ACHN (cell line): ENCODE results near the gene OTOS.

Experiments
- DNase-seq: peaks from one replicate; pipeline ENCODE4 v3.0.0-alpha.2; 2015
- in situ Hi-C: cut with HindIII; loops from 2 replicates; pipeline ENCODE4 v1.10.0; 2017; ENCODE audit warnings: low sequenced_read_pairs, low pct_ligation_motif_present, low pct_unique_long_range_greater_than_20kb

Gene OTOS

DNA sequence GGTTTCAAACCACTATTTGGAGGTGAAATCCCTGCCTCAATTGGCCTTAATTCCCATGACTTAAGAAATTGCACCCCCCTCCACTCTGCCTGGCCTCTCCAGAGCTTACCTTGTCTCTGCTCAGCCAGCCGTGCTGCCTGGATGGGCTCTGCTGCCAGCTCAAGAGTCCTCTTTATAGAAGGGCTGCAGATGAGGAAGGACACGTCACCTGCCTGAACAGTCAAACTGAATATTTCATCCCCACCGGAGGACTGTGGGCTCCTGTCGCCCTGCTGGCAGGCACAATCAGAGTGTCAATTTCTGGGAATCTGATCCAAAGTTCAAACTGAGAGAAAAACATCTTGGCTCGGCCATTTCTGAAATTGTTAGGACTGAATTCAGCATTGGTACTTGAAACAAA lies at the start of gene OTOS:
OTOS (minus strand) TSS at position 148 of the 400 bp plus-strand sequence. CDS start 332 bp downstream, outside the sequence.
- no peak for DNase-seq
- in situ Hi-C loops: no loop called here

DNA sequence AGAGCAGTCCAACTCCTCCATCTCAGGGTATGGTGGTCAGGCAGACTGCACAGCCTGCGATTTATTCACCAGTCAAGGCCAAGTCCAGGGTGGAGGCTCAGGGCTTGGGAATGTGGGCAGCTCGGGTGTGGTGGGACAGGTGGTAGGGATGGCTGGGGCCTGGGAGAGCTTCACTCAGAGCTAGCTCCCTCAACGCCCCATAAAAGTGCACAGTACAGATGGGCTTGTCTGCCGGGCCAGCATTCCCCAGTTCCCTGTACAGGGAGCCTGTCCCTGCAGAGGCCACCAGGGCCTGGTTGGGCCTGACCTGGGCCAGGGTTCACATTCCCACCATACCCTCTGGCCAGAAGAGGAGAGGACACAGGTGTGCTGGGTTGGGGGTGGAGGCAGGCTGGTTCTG lies 49.2 kb upstream of the OTOS start:
- in situ Hi-C loops: no loop called here
- DNase-seq: no peak

DNA sequence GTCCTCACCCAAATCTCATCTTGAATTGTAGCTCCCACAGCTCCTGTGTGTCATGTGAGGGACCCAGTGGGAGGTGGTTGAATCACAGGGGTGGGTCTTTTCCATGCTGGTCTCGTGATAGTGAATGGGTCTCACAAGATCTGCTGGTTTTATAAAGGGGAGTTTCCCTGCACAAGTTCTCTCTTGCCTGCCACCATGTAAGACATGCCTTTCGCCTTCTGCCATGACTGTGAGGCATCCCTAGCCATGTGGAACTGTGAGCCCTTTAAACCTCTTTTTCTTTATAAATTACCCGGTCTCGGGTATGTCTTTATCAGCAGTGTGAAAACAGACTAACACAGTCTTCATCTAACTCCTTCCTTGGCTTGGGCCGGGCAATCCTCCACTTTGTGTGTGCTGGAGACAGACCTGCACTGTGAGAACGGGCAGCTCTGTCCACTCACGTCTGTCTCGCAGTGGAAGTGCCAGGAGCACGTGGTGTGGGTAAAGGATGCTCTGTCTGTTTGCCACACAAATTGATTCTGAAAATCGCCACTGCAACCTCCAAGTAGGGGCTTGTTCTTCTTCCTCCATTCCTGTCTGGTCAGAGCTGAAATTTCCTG lies 47.6 kb upstream of the OTOS start:
- in situ Hi-C loops: no loop called here
- no peak for DNase-seq

DNA sequence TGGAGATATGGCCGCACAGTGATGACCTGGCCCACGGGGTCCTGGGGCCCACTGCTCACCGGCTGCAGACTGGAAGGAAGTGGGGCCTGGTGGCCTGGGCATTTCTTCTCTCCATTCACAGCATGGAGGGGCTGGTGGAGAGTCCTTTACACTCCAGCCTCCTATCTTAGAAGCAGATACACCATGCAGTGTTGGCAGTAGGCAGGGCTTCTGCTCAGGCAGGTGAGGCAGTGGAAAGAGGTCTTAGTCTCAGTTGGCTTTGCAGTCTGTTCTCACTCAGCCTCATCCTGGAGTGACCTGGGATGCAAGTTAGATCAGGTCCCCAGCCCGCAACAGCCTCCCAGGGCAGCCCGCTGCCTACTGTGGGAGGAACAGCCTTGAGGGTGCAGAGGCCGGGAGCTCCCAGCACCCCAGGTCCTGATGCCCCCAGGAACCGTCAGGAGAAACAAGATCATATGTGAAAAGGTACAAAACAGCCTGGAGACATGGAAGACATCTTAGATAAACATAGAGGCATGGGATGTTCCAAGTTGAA lies 45.8 kb upstream of the OTOS start:
- no peak for DNase-seq
- in situ Hi-C loops: no loop called here

DNA sequence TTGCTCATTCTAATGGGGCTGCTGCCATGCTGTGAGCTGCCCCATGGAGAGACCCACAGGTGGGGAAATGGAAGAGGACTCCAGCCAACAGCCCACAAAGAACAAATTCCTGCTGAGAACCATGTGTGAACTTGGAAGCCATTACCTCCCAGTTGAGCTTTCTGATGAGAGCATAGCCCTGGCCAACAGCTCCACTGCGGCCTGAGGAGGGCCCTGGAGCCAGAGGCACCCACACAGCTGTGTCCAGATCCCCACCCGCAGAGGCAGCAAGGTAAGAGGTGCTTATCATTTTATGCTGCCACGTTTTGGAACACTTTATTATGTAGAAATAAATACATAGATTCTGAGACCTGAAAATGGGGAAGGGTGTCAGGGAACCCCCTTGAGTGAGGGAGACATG lies 44.2 kb upstream of the OTOS start:
- in situ Hi-C loops: no loop called here
- no peak for DNase-seq

GRCh38 chr2:240183875-240184590 lies 43.6 kb upstream of the OTOS start:
- no peak for DNase-seq

DNA sequence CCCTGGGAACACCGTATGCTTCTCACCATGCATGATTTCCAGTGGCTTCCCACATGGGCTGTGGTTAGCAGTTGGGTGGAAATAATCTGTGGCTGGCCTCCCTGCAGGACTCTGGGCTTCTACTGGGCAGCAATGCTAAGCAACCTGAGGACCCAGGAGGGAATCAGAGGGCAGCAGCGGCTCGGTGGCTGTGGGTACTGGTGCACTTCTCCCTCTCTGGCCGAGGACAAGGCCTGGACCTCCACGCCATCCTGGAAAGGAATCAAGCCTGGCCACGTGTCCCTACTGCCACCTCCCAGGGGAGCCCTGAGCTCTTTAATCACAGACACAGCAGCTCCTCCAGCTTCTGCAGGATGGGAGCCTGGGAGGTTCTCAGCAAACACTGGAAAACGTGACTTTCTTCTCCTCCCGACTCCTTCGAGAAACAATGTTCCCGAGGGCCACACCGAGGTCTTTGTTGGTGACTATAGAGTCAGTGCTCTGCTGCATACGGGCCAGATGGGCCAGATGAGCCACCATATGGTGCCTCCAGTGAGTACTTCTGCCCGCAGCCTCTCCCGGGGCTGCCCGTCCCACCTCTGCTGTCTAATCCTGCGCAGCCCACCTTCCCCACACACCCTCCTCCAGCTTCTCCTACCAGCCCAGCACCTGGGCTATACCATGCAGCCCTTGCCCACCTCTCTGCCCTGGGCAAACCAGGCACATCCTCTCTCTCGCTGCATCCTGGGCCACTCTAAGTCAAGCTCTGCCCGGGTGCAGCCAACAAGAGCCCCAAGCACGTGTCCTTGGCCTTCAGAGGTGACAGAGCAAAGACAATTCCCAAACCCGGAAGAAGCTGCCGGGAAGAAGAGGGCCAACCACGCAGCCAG lies 42.8 kb upstream of the OTOS start:
- in situ Hi-C loops: no loop called here
- DNase-seq: no peak

More at GRCh38 chr2:240183875-240184590, 43.6 kb upstream of the OTOS start:
- in situ Hi-C loops: no loop called here

GRCh38 chr2:240182476-240182875 lies 42.0 kb upstream of the OTOS start:
- DNase-seq: no peak
- in situ Hi-C loops: no loop called here

- in situ Hi-C loops: no loop called here
- DNase-seq: no peak
Observed at GRCh38 chr2:240182001-240182400, 41.5 kb upstream of the OTOS start.

GRCh38 chr2:240179941-240180666 lies 39.6 kb upstream of the OTOS start:
- in situ Hi-C loops: no loop called here
- no peak for DNase-seq

GRCh38 chr2:240179186-240179815 lies 38.8 kb upstream of the OTOS start:
- in situ Hi-C loops: no loop called here
- no peak for DNase-seq

DNA sequence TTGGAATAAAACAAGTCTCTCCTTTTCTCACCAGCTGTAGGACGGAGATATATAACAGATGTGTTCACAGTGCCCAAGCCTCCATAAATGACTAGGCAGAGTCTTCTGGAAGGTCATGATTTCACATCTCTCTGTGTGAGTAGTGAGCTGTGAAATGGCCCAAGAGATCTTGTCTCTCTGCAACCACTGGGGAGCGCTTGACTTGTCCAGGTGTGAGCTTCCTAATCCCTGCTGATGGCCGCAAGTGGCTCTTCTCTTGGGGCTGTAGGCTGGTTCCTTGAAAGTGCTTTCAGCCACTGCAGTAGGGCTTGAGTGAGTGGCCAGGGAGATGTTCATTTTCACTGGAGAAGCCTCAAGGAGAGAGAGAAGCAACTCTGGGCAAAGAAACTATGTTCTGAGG lies 38.1 kb upstream of the OTOS start:
- DNase-seq: no peak
- in situ Hi-C loops: no loop called here

DNA sequence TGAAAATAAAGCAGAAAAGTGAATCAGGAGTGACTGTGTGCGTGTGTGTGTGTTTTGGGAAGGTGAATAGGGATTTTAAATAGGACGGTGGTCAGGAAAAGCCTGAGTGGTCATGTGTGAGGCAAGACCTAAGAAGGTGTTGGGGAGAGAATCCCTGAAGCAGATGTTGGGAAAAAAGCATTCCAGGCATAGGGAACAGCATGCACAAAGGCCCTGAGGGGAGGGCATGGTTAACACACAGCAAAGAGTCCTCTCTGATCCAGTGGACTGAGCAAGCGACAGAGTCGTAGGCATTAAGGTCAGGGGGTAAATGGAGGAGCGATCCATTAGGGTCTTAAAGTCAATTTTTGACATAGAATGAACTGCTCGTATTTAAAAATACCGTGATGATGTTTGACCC lies 34.0 kb upstream of the OTOS start:
- no peak for DNase-seq
- in situ Hi-C loops: no loop called here

DNA sequence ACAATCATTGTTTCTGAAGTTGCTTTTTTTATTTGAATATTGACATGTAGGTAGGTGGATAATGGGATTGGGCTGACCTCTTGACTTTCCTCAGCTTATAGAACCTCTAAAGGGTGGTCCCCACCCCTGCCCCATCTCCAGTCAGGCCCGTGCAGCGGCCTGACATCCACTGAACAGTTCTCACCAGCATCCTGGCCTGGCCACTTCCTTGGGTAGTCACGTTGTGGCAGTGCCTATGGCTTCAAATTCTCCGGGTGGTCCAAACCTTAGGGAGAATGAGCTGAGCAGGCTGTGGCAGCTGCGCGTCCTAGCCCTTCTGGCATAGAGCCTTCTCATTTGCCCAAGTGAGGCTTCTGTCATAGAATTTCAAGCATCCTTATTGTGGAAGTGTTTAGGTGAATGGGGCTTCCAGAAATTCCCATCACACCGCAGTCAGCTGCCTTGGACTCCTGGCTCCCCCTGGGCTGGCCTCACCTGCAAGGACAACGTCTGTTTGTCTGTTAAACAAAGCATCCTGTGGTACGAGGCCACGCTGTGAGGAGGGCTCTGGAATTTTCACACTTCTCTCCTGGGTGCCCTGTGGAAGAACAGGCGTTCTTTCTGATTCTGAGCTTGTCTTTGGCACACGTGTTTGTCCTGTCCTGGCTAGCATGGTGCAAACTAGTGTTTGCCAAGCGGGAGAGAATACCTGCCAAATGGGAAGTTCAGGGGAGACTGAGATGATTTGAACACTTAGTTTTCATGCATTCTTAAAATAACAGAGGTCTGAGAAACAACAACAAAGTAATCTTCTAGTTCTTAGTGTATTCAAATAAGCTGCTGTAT lies 31.8 kb upstream of the OTOS start:
- in situ Hi-C loops: no loop called here
- DNase-seq: no peak

DNA sequence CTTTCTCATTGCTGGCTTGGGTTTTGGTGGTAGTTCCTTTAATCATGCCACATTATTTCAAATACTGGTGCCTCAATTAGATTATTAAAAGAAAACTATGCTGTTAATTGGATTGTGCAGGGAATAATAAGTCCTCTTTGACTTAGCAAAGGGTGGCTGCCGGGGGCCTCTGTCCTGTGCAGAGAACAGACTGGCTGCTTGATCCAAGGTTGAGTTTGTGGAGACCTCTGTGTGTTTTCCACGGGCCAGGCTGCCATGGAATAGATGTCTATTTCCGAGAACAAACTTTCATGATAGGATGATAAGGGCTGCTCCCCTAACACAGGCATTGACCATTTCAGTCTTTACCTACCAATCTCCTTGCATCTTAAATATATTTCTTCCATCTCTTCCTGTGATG lies 30.4 kb upstream of the OTOS start:
- in situ Hi-C loops: no loop called here
- DNase-seq: no peak

- in situ Hi-C loops: no loop called here
- no peak for DNase-seq
Observed at GRCh38 chr2:240170354-240170735, 29.9 kb upstream of the OTOS start.

GRCh38 chr2:240169486-240170353 lies 29.3 kb upstream of the OTOS start:
- in situ Hi-C loops: no loop called here
- DNase-seq: no peak
